Measurements from ENCODE around the gene CCDC89. TPM values are rescaled to one million over a fixed set of nuclear protein-coding genes. Genes with fewer than 3 reads are reported as not detected.

CCDC89 gene
- total and polyA plus RNA-seq, 9 donors: 2.8 to 5.9 (median 5.1) TPM

- Histone ChIP-seq H3K9me3 (no peaks in the 10 kb centered on the region), H3K27ac (no peak overlapping the region), H3K36me3 (no peaks in the 10 kb centered on the region), H3K4me3 (no peak overlapping the region), H3K27me3 (no peaks in the 10 kb centered on the region), H3K4me1 (ENCODE audit: insufficient read depth) (no peaks in the 10 kb centered on the region)
- DNase-seq: no peak
- whole genome bisulfite sequencing, 3 donors: 67 to 72% (median 67%) methylated on average over 7 of the region's 7 CpGs
- no peak for TF ChIP-seq CTCF (IDR thresholded peaks at IDR 0.05)
- TF ChIP-seq POLR2A (IDR thresholded peaks at IDR 0.05): no peak
- TF ChIP-seq EP300 (IDR thresholded peaks at IDR 0.05): no peak
- intact Hi-C loops (cut with DNase I): no loop called here
These were observed 32.3 kb upstream of the CCDC89 start for GRCh38 chr11:85718126-85718943.

GRCh38 chr11:85717429-85717828 lies 31.4 kb upstream of the CCDC89 start:
- H3K9me3 ChIP-seq: no peaks in the 10 kb centered on the region
- H3K27me3 ChIP-seq: no peaks in the 10 kb centered on the region
- intact Hi-C loops (cut with DNase I): no loop called here
- TF ChIP-seq EP300 (IDR thresholded peaks at IDR 0.05): no peak
- no peak for TF ChIP-seq POLR2A (IDR thresholded peaks at IDR 0.05)
- TF ChIP-seq CTCF (IDR thresholded peaks at IDR 0.05): no peak
- 86 to 95% (median 92%) methylated on average over 2 of the region's 2 CpGs for WGBS, 3 donors
- no peaks in the 10 kb centered on the region for H3K4me1 ChIP-seq (ENCODE audit: insufficient read depth)
- H3K4me3 ChIP-seq: no peak overlapping the region
- no peaks in the 10 kb centered on the region for H3K36me3 ChIP-seq
- no peak overlapping the region for H3K27ac ChIP-seq
- no peak for DNase-seq

GRCh38 chr11:85712953-85713352 lies 27.0 kb upstream of the CCDC89 start:
- Histone ChIP-seq H3K27me3 (no peaks in the 10 kb centered on the region), H3K4me1 (ENCODE audit: insufficient read depth) (no peaks in the 10 kb centered on the region), H3K36me3 (no peaks in the 10 kb centered on the region), H3K27ac (no peak overlapping the region), H3K9me3 (no peaks in the 10 kb centered on the region), H3K4me3 (no peak overlapping the region)
- WGBS, 3 donors: 79 to 87% (median 84%) methylated on average over 3 of the region's 3 CpGs
- DNase-seq: no peak
- no peak for TF ChIP-seq EP300 (IDR thresholded peaks at IDR 0.05)
- no peak for TF ChIP-seq CTCF (IDR thresholded peaks at IDR 0.05)
- no peak for TF ChIP-seq POLR2A (IDR thresholded peaks at IDR 0.05)
- intact Hi-C loops (cut with DNase I): no loop called here

- TF ChIP-seq CTCF (IDR thresholded peaks at IDR 0.05): no peak
- no peak for TF ChIP-seq EP300 (IDR thresholded peaks at IDR 0.05)
- no peak for TF ChIP-seq POLR2A (IDR thresholded peaks at IDR 0.05)
- no peak overlapping the region for H3K27ac ChIP-seq
- no peaks in the 10 kb centered on the region for H3K9me3 ChIP-seq
- no peaks in the 10 kb centered on the region for H3K36me3 ChIP-seq
- WGBS, 3 donors: 44 to 59% (median 55%) methylated on average over 5 of the region's 5 CpGs
- H3K4me3 ChIP-seq: no peak overlapping the region
- intact Hi-C loops (cut with DNase I): no loop called here
- no peak for DNase-seq
- H3K27me3 ChIP-seq: no peaks in the 10 kb centered on the region
- H3K4me1 ChIP-seq (ENCODE audit: insufficient read depth): no peaks in the 10 kb centered on the region
These were observed 24.9 kb upstream of the CCDC89 start for GRCh38 chr11:85710917-85711316.

Data from ovary (tissue), 9 donors.